SKM-1 treated with dmso at 0.1 percent for 144 hours (cell line): ENCODE measurements around the gene PIP4K2B.
A peak's percentile ranks its signal among the peaks of the same experiment; 100 is the strongest.
"Not testable (repeated sequence)": the region's sequence is repeated elsewhere in the genome, so short reads cannot be mapped to it uniquely, and the experiment has no call there.

Experiments used
- DNase-seq: peaks from one replicate; lab custom pipeline; 2025; ENCODE audit not compliant: unreplicated experiment; lab: John Stamatoyannopoulos, UW

Gene PIP4K2B

GRCh38 chr17:38799501-38800236, at the start of gene PIP4K2B:
PIP4K2B (minus strand) TSS chr17:38799556; CDS start chr17:38799424, 132 bp downstream.
- peak; percentile 97 for DNase-seq

GRCh38 chr17:38848557-38848891, 49.2 kb upstream of the PIP4K2B start:
- DNase-seq, result no peak

GRCh38 chr17:38844261-38844757, 45.0 kb upstream of the PIP4K2B start:
- no peak for DNase-seq

- no peak for DNase-seq
Observed at GRCh38 chr17:38825762-38826247, 26.4 kb upstream of the PIP4K2B start.

GRCh38 chr17:38824899-38825761, 25.8 kb upstream of the PIP4K2B start, which contains the start of gene CWC25:
CWC25 (minus strand) TSS chr17:38825321; CDS start chr17:38825183, 138 bp downstream.
- DNase-seq, result peak; percentile 83

- no peak for DNase-seq
Observed at GRCh38 chr17:38815576-38816193, 16.3 kb upstream of the PIP4K2B start.

- DNase-seq, result no peak
Observed at GRCh38 chr17:38809828-38810227, 10.5 kb upstream of the PIP4K2B start.

GRCh38 chr17:38800237-38800760, 943 bp upstream of the PIP4K2B start:
- DNase-seq, result no peak

GRCh38 chr17:38798614-38799500, 499 bp downstream of the PIP4K2B start:
- peak; percentile 59 for DNase-seq

GRCh38 chr17:38797828-38798227, 1.5 kb downstream of the PIP4K2B start:
- DNase-seq, result no peak

GRCh38 chr17:38797158-38797490, 2.2 kb downstream of the PIP4K2B start:
- no peak for DNase-seq

GRCh38 chr17:38796451-38797157, 2.8 kb downstream of the PIP4K2B start:
- DNase-seq, result no peak

- no peak for DNase-seq
Observed at GRCh38 chr17:38794221-38794620, 5.1 kb downstream of the PIP4K2B start.

- DNase-seq, result no peak
Observed at GRCh38 chr17:38791162-38791561, 8.2 kb downstream of the PIP4K2B start.

GRCh38 chr17:38790148-38790707, 9.1 kb downstream of the PIP4K2B start:
- DNase-seq, result not testable (repeated sequence)

GRCh38 chr17:38789185-38789584, 10.2 kb downstream of the PIP4K2B start:
- no peak for DNase-seq

GRCh38 chr17:38787999-38788398, 11.4 kb downstream of the PIP4K2B start:
- not testable (repeated sequence) for DNase-seq

- DNase-seq, result no peak
Observed at GRCh38 chr17:38786372-38786771, 13.0 kb downstream of the PIP4K2B start.

- DNase-seq, result no peak
Observed at GRCh38 chr17:38783227-38783626, 16.1 kb downstream of the PIP4K2B start.
